Fibroblast of skin of left quadriceps (primary cell): ENCODE measurements around the gene DNM1.
"Not testable (repeated sequence)": the region's sequence is repeated elsewhere in the genome, so short reads cannot be mapped to it uniquely, and the experiment has no call there.

ENCODE experiments used
- DNase-seq, 2 experiments: peaks; one replicate each; pipeline ENCODE4 v3.0.0-alpha.2; 2013; ENCODE audit warnings: low read depth in 2 of 2

The DNM1 gene

DNA sequence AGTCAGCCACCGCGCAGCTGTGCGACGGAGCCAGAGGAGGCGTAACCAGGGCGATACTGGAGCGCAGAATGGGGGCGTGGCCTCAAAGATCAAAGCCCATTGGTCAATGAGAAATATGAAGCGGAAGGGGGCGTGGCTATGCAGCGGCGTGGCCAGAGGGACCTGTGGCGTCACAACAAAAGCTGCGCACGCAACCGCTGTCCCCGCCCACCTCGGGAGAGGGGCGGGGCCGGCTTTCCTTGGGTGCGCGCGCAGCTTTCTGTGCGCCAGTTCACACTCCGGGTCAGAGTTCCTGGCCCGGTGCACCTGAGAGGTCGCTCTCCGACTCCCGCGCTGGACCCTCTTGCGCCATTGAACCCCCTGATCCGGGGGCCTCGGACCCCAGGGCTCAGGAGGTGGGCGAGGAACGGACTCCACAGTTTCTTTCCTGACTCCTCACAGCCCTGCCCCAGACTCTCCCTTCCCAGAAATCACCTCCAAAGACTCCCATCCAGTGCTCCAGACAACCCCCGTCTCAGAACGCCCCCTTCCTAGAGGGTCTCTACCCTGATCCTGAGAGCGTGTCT is 72.9 kb downstream of the DNM1 start, which contains the start of gene SWI5:
TSS of gene SWI5 (plus strand) at position 269 of the 566 bp plus-strand sequence.
- DNase-seq, result peak; percentile 98

DNA sequence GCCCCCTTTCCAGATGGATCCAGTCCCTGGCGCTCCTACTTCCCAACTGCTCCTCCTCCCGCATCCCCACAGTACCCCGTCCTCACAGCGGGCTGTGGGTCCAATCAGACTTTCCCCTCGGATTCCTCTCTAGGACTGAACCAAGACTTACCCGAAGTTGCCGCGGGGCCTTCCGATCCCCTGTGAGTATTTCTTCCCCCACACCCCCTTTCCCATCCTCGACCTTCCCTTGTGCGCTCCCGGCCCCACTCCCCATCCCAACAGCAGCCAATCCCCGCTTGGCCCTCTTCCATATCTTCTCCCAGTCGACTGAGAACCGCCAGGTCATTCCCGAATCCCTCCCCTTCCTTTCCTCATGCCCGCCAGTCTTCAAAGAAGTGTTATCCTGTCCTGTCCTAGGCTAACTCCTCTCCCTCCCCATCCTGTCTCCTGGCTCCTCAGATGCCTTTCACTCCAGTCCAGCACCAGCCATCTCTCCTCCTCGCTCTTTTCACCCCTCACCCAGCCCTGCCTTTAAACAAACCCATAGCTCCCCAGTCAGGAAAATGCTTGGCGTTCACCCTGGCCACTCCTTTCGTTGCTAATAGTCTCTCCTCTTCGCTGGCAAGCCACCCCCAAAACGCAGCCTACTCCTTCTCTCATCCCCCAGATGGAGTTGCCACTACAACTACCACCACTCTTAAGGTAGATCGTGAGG is 73.5 kb downstream of the DNM1 start:
- no peak for DNase-seq

DNA sequence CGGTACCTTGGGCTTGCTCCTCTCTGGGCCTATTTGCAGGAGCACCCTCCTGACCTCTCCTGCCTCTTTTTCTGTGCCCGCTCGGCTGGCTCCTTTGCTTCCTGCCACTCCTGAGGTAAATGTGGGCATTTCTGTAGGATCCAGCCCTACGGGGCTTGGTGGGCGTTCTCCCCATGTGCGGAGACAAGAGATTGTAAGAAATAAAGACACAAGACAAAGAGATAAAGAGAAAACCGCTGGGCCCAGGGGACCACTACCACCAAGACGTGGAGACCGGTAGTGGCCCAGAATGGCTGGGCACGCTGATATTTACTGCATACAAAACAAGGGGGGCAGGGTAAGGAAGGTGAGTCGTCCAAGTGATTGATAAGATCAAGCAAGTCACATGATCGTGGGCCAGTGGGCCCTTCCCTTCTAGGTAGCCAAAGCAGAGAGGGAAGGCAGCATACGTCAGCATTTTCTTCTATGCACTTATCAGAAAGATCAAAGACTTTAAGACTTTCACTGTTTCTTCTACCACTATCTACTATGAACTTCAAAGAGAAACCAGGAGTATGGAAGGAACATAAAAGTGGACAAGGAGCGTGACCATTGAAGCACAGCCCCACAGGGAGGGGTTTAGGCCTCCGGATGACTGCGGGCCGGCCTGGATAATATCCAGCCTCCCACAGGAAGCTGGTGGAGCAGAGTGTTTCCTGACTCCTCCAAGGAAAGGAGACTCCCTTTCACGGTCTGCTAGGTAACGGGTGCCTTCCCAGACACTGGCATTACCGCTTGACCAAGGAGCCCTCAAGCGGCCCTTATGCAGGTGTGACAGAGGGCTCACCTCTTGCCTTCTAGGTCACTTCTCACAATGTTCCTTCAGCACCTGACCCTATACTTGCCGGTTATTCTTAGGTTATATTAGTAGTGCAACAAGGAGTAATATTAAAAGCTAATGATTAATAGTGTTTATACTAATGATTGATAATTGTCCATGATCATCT is 76.2 kb downstream of the DNM1 start:
- not testable (repeated sequence) for DNase-seq

DNA sequence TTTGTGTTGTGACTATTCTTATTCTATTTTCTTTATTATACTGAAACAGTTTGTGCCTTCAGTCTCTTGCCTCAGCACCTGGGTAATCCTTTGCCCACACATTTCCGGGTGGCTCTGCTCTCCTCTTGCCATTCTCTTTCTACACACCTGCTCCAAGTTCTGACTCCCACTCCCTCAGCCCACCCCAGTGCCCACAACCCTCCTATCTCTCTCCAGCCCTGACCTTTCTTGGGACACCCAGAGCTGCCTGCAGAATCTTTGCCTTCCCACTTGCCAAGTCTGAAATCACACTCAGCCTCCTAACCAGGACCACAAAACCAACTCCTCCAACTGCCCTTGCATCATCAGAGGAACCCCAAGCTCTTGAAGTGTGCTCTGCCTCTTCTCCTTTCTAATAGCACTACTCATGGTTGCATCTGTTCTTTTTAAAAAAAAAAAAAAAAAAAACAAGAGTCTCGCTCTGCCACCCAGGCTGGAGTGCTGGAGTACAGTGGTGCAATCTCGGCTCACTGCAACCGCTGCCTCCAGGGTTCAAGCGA is 77.0 kb downstream of the DNM1 start:
- no peak for DNase-seq

DNA sequence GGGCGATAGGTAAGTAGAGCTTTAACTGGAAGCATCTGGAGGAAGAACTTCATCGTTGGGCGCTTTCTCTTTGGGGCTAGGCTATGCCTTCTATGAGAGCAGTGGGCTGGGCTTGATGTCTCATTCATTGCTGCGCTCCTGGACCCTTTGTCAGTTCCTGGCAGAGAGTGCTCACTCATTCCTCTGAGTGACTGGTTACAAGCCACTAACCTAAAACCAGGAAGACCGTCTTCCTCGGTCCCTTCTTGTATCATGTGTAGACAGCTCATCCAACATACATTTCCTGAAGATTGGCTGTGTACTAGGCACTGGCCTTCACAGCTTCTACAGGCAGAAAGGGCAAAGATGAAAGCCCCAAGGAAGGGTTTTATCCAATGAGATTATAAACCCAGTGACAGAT is 79.3 kb downstream of the DNM1 start:
- peak; percentile 43 to 45 for DNase-seq

DNA sequence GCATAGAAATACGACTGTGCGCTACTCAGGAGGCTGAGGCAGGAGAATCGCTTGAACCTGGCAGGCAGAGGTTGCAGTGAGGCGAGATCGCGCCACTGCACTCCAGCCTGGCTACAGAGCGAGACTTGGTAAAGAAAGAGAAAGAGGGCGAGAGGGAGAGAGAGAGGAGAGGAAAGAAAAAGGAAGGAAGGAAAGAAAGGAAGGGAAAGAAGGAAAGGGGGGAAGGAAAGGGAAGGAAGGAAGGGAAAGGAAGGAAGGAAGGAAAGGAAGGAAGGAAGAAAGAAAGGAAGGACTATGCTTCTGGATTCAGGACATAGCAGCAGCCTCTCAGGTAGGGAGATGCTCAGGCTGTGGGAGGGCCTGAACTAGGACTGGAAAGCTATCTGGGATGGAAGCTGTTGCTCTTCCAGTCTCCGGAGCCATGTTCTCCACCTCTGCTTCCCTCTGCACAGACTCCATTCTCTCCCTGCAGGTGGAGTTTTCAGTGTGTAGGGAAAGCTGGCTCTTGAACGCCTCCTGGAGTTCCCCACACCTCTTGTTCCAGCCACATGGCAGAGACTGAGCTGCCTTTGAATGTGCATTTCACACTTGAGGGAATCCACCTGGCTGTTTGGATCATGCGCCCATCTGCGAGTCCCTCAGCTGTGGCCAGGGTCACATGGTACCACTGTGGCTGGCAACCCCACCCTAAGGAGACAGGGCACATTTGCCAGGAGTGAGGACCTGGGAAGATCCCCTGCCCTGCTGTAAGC is 82.0 kb downstream of the DNM1 start:
- no peak for DNase-seq

DNA sequence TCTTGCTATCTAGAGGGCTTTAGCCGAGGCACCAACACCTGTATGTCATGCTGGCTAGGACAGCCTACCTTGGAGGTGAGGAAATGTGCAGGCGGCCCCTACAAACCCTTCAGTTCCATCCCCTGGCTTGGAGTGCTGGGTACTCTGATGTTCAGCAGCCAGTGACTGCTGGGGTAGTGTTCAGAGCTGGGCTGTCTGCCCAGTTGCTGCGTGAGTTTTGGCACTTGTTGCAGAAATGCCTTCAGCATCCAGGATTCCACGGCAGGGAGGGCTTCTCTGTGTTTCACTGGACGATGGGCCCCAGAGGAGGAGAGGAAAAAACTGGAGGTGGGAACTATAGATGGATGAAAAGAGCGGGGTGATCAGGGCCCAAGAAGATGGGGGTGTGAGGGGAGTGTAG is 83.3 kb downstream of the DNM1 start:
- no peak for DNase-seq

DNA sequence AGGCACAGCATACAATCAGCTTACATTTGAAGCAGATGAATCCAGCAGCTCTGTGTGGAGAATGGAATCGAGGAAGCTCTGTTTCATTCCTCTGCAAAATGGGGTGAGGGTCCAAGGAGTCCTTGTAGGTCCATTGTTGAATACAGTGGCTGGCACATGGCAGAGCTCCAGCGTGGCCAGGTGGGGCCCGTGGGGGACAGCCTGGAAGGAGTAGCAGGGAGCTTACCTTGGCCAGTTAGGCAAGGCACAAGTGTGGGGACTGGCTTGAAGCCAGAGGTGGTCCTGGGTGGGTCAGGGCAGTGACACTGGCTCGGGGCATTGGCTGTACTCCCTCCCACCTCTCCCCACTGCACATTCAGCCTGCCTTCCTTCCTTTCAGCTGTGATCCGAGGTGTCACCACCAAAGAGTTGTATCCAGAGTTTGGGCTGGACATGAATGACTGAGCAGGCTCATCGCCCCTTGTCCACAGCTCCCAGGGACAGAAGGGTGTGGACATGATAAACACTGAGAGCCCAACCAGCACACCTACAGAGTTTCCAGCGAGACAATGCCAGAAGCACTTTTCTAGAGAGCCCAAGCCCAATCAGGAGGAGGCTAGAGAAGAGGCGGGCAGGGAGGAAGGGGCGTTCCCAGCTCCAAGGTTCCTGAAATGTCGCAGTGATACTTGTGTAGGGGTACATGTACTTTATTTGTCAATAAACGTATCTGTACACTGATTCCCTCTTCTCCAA is 85.3 kb downstream of the DNM1 start:
- no peak for DNase-seq

DNA sequence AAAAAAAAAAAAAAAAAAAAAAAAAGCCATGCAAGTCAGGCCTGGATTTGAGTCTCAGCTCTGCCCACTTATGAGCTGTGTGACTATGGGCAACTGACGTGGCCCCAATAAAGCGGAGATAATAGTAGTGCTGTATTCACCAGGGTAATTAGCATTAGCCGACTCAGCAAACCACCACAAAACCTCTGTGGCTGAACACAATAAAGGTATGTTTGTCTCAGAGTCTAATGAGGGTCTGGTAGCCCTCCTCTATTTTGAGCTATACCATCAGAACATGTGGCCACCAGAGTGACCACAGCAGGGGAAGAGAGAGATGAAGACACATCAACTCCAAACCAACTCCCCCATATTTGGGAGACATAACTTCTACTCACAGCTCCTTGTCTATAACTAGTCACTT is 88.8 kb downstream of the DNM1 start:
- no peak for DNase-seq

DNA sequence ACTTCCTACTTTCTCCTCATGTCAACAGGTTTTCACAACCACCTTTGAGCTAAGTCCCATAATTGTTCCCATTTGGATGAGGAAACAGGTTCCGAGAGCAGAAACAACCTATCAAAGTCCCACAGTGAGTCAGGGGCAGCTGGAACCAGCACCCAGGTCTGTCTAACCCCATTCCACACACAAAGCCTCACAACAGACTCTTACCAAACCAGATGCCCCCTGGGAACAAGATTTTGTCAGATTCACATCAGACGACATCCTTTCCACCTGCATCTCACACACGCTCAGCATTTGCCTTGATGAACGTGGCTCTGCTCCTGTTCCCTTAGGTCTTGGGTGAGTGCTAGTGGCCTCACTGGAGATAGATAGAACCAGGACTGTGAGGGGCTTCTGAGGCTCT is 89.9 kb downstream of the DNM1 start:
- DNase-seq, result no peak

DNA sequence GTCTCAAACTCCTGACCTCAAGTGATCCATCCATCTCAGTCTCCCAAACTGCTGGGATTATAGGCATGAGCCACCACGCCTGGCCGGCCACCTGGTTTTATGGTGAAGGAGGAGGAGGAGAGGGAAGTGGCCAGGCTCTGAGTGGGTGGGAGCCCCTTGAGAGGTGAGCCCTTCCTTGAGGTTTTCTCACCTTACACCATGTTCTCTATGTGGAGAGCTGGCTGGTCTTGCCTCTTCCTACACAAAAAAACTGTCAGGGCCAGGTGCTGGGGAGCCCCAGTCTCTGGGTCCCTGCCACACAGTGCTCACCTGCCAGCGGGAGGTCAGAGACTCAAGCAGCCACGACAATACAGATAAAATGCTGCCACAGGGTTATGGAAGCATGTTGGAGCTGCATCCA is 91.0 kb downstream of the DNM1 start:
- DNase-seq, result no peak

DNA sequence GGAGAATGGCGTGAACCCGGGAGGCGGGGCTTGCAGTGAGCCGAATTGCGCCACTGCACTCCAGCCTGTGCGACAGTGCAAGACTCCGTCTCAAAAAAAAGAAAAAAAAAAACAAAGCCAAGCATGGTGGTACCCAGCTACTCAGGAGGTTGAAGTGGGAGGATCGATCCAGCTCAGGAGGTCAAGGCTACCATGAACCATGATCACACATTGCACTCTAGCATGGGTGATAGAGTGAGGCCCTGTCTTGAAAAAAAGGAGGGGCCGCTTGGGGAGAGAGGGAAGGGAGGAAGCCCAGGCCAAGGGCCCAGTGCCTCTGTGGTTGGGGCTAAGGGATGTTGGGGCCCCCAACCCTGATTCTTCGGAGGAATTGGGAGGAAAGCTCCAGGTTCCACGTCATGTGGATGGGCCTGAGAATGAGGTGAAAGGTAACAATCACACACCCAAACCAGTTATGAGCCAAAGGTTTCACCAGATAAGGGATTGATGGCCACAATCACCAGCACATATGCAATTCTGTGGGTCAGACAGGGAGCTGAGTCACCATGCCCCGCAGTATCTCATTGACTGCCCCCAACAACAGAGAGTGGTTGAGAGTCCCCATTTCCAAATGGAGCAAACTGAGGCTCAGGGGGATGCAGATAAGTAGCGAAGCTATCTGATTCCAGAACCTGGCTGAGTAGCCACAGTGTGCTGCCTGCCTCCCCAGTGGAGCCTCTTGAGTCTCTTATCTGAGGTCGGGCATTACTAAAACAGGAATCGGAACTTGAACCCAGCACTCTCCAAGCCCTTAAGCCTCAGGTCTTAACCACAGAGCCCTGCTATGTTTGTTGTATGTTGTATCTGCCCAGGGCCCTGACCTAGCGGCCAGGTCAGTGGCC is 93.4 kb downstream of the DNM1 start:
- no peak for DNase-seq

DNA sequence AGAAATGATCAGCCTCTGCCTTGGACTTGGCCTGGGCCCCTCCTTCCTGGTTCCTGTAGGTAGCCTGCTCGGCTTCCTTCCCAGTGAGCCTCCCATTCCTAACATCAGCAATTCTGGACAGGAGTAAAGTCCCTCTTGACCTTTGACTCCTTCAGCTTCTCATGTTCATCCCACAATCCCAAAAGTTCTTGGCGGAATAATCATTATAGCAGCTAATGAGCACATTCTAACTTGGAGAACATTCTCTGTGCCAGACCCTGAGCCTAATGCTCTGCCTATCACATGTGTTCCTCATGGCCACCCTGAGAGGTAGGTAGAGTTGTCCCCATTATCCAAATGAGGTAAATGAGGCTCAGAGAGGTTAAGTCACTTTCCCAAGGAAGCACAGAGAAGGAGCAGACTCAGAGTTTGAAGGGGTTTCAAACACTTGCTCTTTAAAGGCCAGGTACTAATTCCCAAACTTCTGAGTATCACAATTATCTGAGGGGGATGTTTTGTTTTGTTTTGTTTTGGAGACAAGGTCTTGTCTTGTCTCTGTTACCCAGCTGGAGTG is 94.1 kb downstream of the DNM1 start:
- DNase-seq, result no peak

DNA sequence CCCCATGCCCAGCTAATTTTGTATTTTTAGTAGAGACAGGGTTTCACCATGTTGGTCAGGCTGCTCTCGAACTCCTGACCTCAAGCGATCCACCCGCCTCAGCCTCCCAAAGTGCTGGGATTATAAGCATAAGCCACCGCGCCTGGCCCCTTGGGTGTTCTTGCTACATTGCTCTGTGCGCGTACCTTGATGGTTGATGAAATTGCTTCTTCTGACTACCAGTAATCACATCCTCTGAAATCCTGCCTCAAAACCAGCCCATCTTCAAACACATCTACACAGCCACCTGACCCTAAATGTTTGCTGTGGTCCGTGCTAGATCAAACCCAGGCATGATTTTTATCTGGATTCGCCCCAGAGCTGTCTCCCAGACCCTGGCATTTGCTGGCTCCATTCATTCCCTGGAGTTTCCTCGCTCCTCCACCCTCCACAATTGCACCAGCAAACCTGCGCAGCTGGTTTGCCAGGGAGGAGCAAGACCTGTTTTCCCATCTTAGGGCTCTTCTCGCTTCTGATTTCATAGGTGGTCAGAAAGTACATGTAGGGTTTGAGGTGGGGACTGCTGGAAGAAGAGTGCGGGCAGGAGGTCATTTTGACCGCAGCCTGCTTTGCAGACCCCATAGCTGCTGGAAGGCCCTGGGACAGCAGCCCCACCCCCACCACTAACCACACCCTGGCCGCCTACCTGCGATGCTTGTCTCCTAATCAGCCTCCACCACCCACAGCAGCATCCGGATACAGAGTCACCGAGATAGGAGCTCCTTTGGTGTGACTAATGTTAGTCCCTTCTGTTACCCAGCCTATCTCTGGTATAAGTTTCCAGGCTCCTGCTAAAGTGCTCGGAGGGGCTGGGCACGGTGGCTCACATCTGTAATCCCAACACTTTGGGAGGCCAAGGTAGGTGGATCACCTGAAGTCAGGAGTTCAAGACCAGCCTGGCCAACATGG is 95.6 kb downstream of the DNM1 start:
- no peak for DNase-seq

DNA sequence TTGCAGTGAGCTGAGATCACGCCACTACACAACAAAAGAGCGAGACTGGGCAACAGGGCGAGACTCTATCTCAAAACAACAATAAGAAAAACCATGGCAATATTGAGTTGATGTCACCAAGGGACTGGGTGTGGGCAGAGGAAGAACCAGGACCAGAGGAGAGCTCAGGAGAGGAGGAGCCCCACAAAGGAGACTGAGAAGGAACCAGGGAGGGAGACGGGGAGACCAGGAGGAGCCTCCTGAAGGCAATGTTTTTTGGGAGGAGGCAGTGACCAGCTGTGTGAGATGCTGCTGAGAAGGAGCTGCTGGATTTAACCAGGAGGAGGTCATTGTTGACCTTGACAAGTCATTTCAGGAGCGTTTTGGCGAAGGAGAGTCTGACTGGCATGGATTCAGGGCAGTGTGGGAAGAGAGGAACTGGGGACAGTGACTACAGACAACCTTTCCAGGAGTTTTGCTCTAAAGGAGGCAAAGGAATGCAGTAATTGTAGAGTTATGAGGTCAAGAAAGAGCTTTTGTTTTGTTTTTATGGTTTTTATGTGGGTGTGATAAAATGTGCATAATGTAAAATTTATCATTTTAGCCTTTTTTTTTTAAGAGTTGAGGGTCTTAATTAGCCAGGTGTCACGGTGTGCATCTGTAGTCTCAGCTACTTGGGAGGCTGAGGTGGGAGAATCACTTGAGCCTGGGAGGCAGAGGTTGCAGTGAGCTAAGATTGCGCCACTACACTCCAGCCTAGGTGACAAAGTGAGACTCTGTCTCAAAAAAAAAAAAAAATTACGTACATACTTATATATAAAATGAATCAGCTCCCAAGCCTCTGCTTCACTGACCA is 101.2 kb downstream of the DNM1 start:
- no peak for DNase-seq
